IMR-90 (cell line): ENCODE measurements around the gene ACSL6. TPM values are rescaled to one million over a fixed set of nuclear protein-coding genes. Genes with fewer than 3 reads are reported as not detected.

ENCODE experiments used
- ATAC-seq: fragments of 200-7000 bp; cut with Tn5 transposase; 2 replicates; pipeline ENCODE4 v1.9.1; 2020; ENCODE audit warnings: low read depth, mild to moderate bottlenecking, moderate library complexity
- BruUV-seq: library from RNA; stranded (reverse); fragments of 400-500 nt; replicated peaks from 2 replicates; lab custom pipeline; 2021; lab: Mats Ljungman, UMichigan
- CTCF ChIA-PET: fragments of 300-600 bp; formaldehyde crosslinking; extraction: SDS; loops from one replicate; lab custom pipeline; 2021; ENCODE audit warnings: antibody characterized with exemption; lab: Yijun Ruan, JAX
- POLR2A ChIA-PET: fragments of 300-600 bp; sonication (Branson Sonifier 250); formaldehyde crosslinking; loops from one replicate; lab custom pipeline; 2022; ENCODE audit warnings: antibody characterized with exemption; ENCODE audit not compliant: unreplicated experiment; lab: Charles Lee
- DNase-seq: peaks from one replicate; pipeline ENCODE4 v3.0.0; 2013
- H2AFZ ChIP-seq: replicated peaks from 2 replicates; pipeline ENCODE3; 2013; ENCODE audit warnings: low read length, mild to moderate bottlenecking; ENCODE audit not compliant: poor library complexity
- H2AK5ac ChIP-seq: 2 replicates; pipeline ENCODE4 v1.6.1; 2013; ENCODE audit warnings: low read depth, low read length, inconsistent platforms
- H2AK9ac ChIP-seq: replicated peaks from 2 replicates; pipeline ENCODE3; 2013; ENCODE audit warnings: mild to moderate bottlenecking, low read depth, low read length, moderate library complexity; ENCODE audit not compliant: poor library complexity
- H2BK120ac ChIP-seq: 2 replicates; pipeline ENCODE4 v1.6.1; 2013; ENCODE audit warnings: low read depth, low read length, inconsistent platforms
- H2BK15ac ChIP-seq: 3 replicates; pipeline ENCODE4 v1.6.1; 2013; ENCODE audit warnings: low read depth, low read length, inconsistent platforms
- H2BK20ac ChIP-seq: 2 replicates; pipeline ENCODE4 v1.6.1; 2013; ENCODE audit warnings: low read depth, mild to moderate bottlenecking, inconsistent platforms, low read length, moderate library complexity
- H2BK5ac ChIP-seq: 2 replicates; pipeline ENCODE4 v1.6.1; 2013; ENCODE audit warnings: mild to moderate bottlenecking, low read depth, low read length, inconsistent platforms; ENCODE audit not compliant: poor library complexity, severe bottlenecking
- H3K14ac ChIP-seq: replicated peaks from 2 replicates; pipeline ENCODE4 v1.6.1; 2013; ENCODE audit warnings: low read depth, low read length, inconsistent platforms
- H3K18ac ChIP-seq: 2 replicates; pipeline ENCODE4 v1.6.1; 2013; ENCODE audit warnings: low read depth, low read length, control low read depth
- H3K23ac ChIP-seq: 2 replicates; pipeline ENCODE4 v1.6.1; 2013; ENCODE audit warnings: low read depth, low read length, inconsistent platforms
- H3K27ac ChIP-seq: 2 replicates; pipeline ENCODE4 v1.5.1; 2013; ENCODE audit warnings: mild to moderate bottlenecking, control low read depth, low read length; ENCODE audit not compliant: insufficient read depth
- H3K27me3 ChIP-seq: 2 replicates; pipeline ENCODE4 v1.6.1; 2013; ENCODE audit warnings: low read length; ENCODE audit not compliant: control insufficient read depth, insufficient read depth
- H3K36me3 ChIP-seq: 2 replicates; pipeline ENCODE4 v1.6.1; 2013; ENCODE audit warnings: low read length, mixed read lengths; ENCODE audit not compliant: control insufficient read depth, insufficient read depth
- H3K4ac ChIP-seq: 2 replicates; pipeline ENCODE4 v1.6.1; 2013; ENCODE audit warnings: low read depth, low read length, inconsistent platforms
- H3K4me1 ChIP-seq: 2 replicates; pipeline ENCODE4 v1.6.1; 2013; ENCODE audit warnings: low read length, mixed read lengths; ENCODE audit not compliant: control insufficient read depth, insufficient read depth
- H3K4me2 ChIP-seq: 2 replicates; pipeline ENCODE4 v1.6.1; 2013; ENCODE audit warnings: low read depth, mild to moderate bottlenecking, control low read depth, low read length, moderate library complexity
- H3K4me3 ChIP-seq: 2 replicates; pipeline ENCODE4 v1.5.1; 2013; ENCODE audit warnings: low read depth, mild to moderate bottlenecking, control low read depth, low read length, moderate library complexity; ENCODE audit not compliant: insufficient read depth
- H3K56ac ChIP-seq: 2 replicates; pipeline ENCODE4 v1.6.1; 2013; ENCODE audit warnings: low read length, inconsistent platforms; ENCODE audit not compliant: insufficient read depth; ENCODE audit errors: extremely low read depth
- H3K79me1 ChIP-seq, 2 experiments: 2 replicates each; pipeline ENCODE4 v1.6.1; 2013; ENCODE audit warnings: low read length in 2 of 2, inconsistent platforms in 1 of 2, low read depth in 1 of 2
- H3K9ac ChIP-seq: 2 replicates; pipeline ENCODE4 v1.6.1; 2013; ENCODE audit warnings: low read depth, low read length, control low read depth
- H3K9me1 ChIP-seq: 2 replicates; pipeline ENCODE4 v1.6.1; 2013; ENCODE audit warnings: low read length, inconsistent platforms; ENCODE audit not compliant: insufficient read depth
- H3K9me3 ChIP-seq: 2 replicates; pipeline ENCODE4 v1.6.1; 2013; ENCODE audit warnings: low read length; ENCODE audit not compliant: control insufficient read depth, insufficient read depth
- H4K20me1 ChIP-seq: 2 replicates; pipeline ENCODE4 v1.6.1; 2013; ENCODE audit warnings: low read length, inconsistent platforms; ENCODE audit not compliant: insufficient read depth
- H4K5ac ChIP-seq: 2 replicates; pipeline ENCODE4 v1.6.1; 2013; ENCODE audit warnings: mild to moderate bottlenecking, low read depth, low read length, control low read depth
- H4K8ac ChIP-seq, 2 experiments: 2 replicates each; pipeline ENCODE4 v1.6.1; 2013; ENCODE audit warnings: low read depth in 2 of 2, low read length in 2 of 2, control low read depth in 1 of 2, inconsistent platforms in 1 of 2
- H4K91ac ChIP-seq: 2 replicates; pipeline ENCODE4 v1.6.1; 2013; ENCODE audit warnings: low read depth, low read length, inconsistent platforms; ENCODE audit not compliant: insufficient read depth
- BHLHE40 ChIP-seq: fragments of 150-350 bp; IDR thresholded peaks from 2 replicates; pipeline ENCODE4 v1.6.1; 2016; ENCODE audit warnings: mild to moderate bottlenecking, low read depth, low read length
- CEBPB ChIP-seq: IDR thresholded peaks from 2 replicates; pipeline ENCODE4 v1.6.1; 2012; ENCODE audit warnings: low read depth, low read length, improper control_type of control experiment
- CHD1 ChIP-seq: IDR thresholded peaks from 2 replicates; pipeline ENCODE4 v1.6.1; 2012; ENCODE audit warnings: low read depth, low read length, improper control_type of control experiment
- CTCF ChIP-seq: conservative IDR thresholded peaks from 2 replicates; pipeline ENCODE4 v1.5.1; 2012; ENCODE audit warnings: mild to moderate bottlenecking, low read depth, low read length, improper control_type of control experiment
- ELK1 ChIP-seq: fragments of 150-350 bp; IDR thresholded peaks from 2 replicates; pipeline ENCODE4 v1.6.1; 2016; ENCODE audit warnings: low read depth, mild to moderate bottlenecking, low read length, moderate library complexity, borderline replicate concordance
- FOS ChIP-seq: fragments of 150-350 bp; IDR thresholded peaks from 2 replicates; pipeline ENCODE4 v1.6.1; 2016; ENCODE audit warnings: low read depth, low read length
- MAFK ChIP-seq: IDR thresholded peaks from 2 replicates; pipeline ENCODE4 v1.6.1; 2012; ENCODE audit warnings: low read depth, low read length, improper control_type of control experiment
- MAZ ChIP-seq: IDR thresholded peaks from 2 replicates; pipeline ENCODE4 v1.6.1; 2012; ENCODE audit warnings: low read depth, mild to moderate bottlenecking, low read length, improper control_type of control experiment, moderate library complexity, borderline replicate concordance
- MXI1 ChIP-seq: IDR thresholded peaks from 2 replicates; pipeline ENCODE4 v1.6.1; 2012; ENCODE audit warnings: low read depth, mild to moderate bottlenecking, low read length, moderate library complexity, borderline replicate concordance
- NFE2L2 ChIP-seq: fragments of 150-350 bp; IDR thresholded peaks from 2 replicates; pipeline ENCODE4 v1.6.1; 2016; ENCODE audit warnings: low read depth, mild to moderate bottlenecking, low read length
- POLR2A ChIP-seq: IDR thresholded peaks from 2 replicates; pipeline ENCODE4 v1.6.1; 2012; ENCODE audit warnings: mild to moderate bottlenecking, low read depth, low read length
- RAD21 ChIP-seq: IDR thresholded peaks from 2 replicates; pipeline ENCODE4 v1.6.1; 2012; ENCODE audit warnings: low read length, improper control_type of control experiment
- RCOR1 ChIP-seq: IDR thresholded peaks from 2 replicates; pipeline ENCODE4 v1.6.1; 2012; ENCODE audit warnings: mild to moderate bottlenecking, low read length, improper control_type of control experiment; ENCODE audit not compliant: insufficient replicate concordance
- RFX5 ChIP-seq: IDR thresholded peaks from 2 replicates; pipeline ENCODE4 v1.8.0; 2012; ENCODE audit warnings: low read depth, mild to moderate bottlenecking, low read length, moderate library complexity
- SMC3 ChIP-seq: fragments of 150-350 bp; IDR thresholded peaks from 2 replicates; pipeline ENCODE4 v1.6.1; 2016; ENCODE audit warnings: low read depth, mild to moderate bottlenecking, antibody characterized with exemption, low read length, moderate library complexity
- USF2 ChIP-seq: fragments of 150-350 bp; IDR thresholded peaks from 2 replicates; pipeline ENCODE4 v1.6.1; 2017; ENCODE audit warnings: mild to moderate bottlenecking, antibody characterized with exemption, low read length, low read depth
- WGBS, 2 experiments: methylation state at CpG; one replicate each; pipeline versions ENCODE4 v1.1.5 to v1.1.7; 2013; ENCODE audit warnings: missing lambda C conversion rate in 2 of 2; ENCODE audit not compliant: insufficient read length in 1 of 2; ENCODE audit errors: extremely low coverage in 2 of 2; 5-methylcytosine and 5-hydroxymethylcytosine counted together
- dilution Hi-C: fragments of 300-500 bp; cut with HindIII; formaldehyde crosslinking; loops from one replicate; pipeline ENCODE4 v1.14.3; 2018; ENCODE audit warnings: low sequenced_read_pairs; ENCODE audit not compliant: unreplicated experiment
- in situ Hi-C: fragments of 300-500 bp; cut with MboI; formaldehyde crosslinking; loops from 3 replicates; pipeline ENCODE4 v1.14.3; 2019; ENCODE audit warnings: low sequenced_read_pairs, inconsistent platforms, mixed read lengths
- intact Hi-C: fragments of 100-400 bp; cut with micrococcal nuclease; formaldehyde crosslinking; loops from 2 replicates; pipeline ENCODE4 v1.10.0; 2022
- polyA plus RNA-seq, 3 experiments: library from polyadenylated mRNA; depleted of rRNA; stranded (reverse); fragments of >200 nt; gene quantifications; 2 replicates each; pipeline ENCODE4 v1.2.3, GENCODE V29; 2012; ENCODE audit warnings: low replicate concordance in 1 of 3
- total RNA-seq: library from RNA; depleted of rRNA; stranded (reverse); fragments of >200 nt; gene quantifications from 2 replicates; pipeline ENCODE4 v1.2.3, GENCODE V29; 2012

ACSL6 gene
- total and polyA plus RNA-seq, 2 of the 4 experiments (the other 2 are of a cell fraction), result not detected

- intact Hi-C loops, result no loop called here
These were observed 34.8 kb downstream of the ACSL6 start for GRCh38 chr5:131976414-131977211.

More at GRCh38 chr5:131976414-131977211, 34.8 kb downstream of the ACSL6 start:
- Histone ChIP-seq H2BK5ac (no peak overlapping the region), H2AFZ (no peak overlapping the region), H4K5ac (no peak overlapping the region), H2AK5ac (no peak overlapping the region), H3K4me3 (no peak overlapping the region), H2BK15ac (no peak overlapping the region), H3K56ac (no peak overlapping the region), H3K4ac (no peak overlapping the region), H3K79me1 (no peaks in the 10 kb centered on the region), H3K9ac (no peak overlapping the region), H3K4me1 (no peaks in the 10 kb centered on the region), H3K14ac (no peak overlapping the region), H3K23ac (no peak overlapping the region), H3K9me3 (no peaks in the 10 kb centered on the region), H2AK9ac (no peak overlapping the region), H3K27ac (no peak overlapping the region), H3K36me3 (no peaks in the 10 kb centered on the region), H4K20me1 (no peaks in the 10 kb centered on the region), H3K4me2 (no peak overlapping the region), H4K8ac (no peak overlapping the region), H3K18ac (no peak overlapping the region), H3K9me1 (no peaks in the 10 kb centered on the region), H3K27me3 (peaks cover 10% of the 10 kb centered on the region), H4K91ac (no peak overlapping the region), H2BK120ac (no peak overlapping the region), H2BK20ac (no peak overlapping the region)
- ATAC-seq (no peak), DNase-seq (no peak)
- CTCF ChIA-PET, result no interaction called here
- BruUV-seq, result no TSS peak
- POLR2A ChIA-PET, result no interaction called here
- TF ChIP-seq MAFK, result no peak
- no peak for TF ChIP-seq POLR2A
- TF ChIP-seq CTCF, result no peak
- no peak for TF ChIP-seq MXI1
- TF ChIP-seq RCOR1, result no peak
- no peak for TF ChIP-seq CHD1
- no peak for TF ChIP-seq MAZ
- no peak for TF ChIP-seq BHLHE40
- no peak for TF ChIP-seq SMC3
- no peak for TF ChIP-seq FOS
- TF ChIP-seq RAD21, result no peak
- no peak for TF ChIP-seq RFX5
- no peak for TF ChIP-seq NFE2L2
- no peak for TF ChIP-seq USF2
- TF ChIP-seq CEBPB, result no peak
- no peak for TF ChIP-seq ELK1
- in situ Hi-C loops, result no loop called here
- dilution Hi-C loops, result no loop called here
- WGBS, 2 experiments, result 69% methylated on average over 3 of the region's 6 CpGs; no CpG with 5 or more reads in 1 of the 2 experiments
